ENCODE measurements around the gene FAM117B. TPM values are rescaled to one million over a fixed set of nuclear protein-coding genes. Genes with fewer than 3 reads are reported as not detected.

Gene FAM117B
- total and polyA plus RNA-seq, 2 of the 8 experiments (the other 6 are each of a cell fraction or from before 2014, with no cell fraction given) = 3.9 to 22.6 TPM

GRCh38 chr2:202763916-202764315, 129.1 kb downstream of the FAM117B start:
- Histone ChIP-seq H2BK15ac (ENCODE audit: low read length) (no peak overlapping the region), H2BK120ac (replicated peaks; ENCODE audit: low read depth, low read length) (no peak overlapping the region), H3K36me3 (ENCODE audit: control insufficient read depth in 2 of 4, insufficient read depth in 4 of 4, low read length in 3 of 4) (peaks cover 0 to 12% (median 0%) of the 10 kb centered on the region in 4 experiments; a peak in 3 of 8 replicates), H3K23me2 (ENCODE audit: low read depth, low read length) (no peaks in the 10 kb centered on the region), H3K27ac (ENCODE audit: low read depth, low read length) (no peak overlapping the region), H3K14ac (ENCODE audit: insufficient read length) (no peak overlapping the region), H4K91ac (replicated peaks; ENCODE audit: insufficient read length, low read length) (no peak overlapping the region), H3K4ac (replicated peaks; ENCODE audit: insufficient read length, low read depth, low read length) (no peak overlapping the region), H3K27me3 (replicated peaks in 1 of 4; ENCODE audit: control insufficient read depth in 3 of 4, extremely low read depth in 1 of 4, insufficient read depth in 3 of 4, low read length in 3 of 4) (no peaks in the 10 kb centered on the region), H2BK12ac (ENCODE audit: low read depth, low read length) (no peak overlapping the region), H3K79me2 (ENCODE audit: control insufficient read depth in 1 of 2, insufficient read depth in 2 of 2, low read length in 2 of 2) (no peaks in the 10 kb centered on the region), H3K79me1 (ENCODE audit: low read depth, low read length) (no peaks in the 10 kb centered on the region), H3K23ac (ENCODE audit: insufficient read length) (no peak overlapping the region), H3K9ac (replicated peaks in 1 of 4; ENCODE audit: extremely low read depth in 1 of 4, low read depth in 3 of 4, low read length in 3 of 4) (no peak overlapping the region), H4K8ac (ENCODE audit: extremely low read depth, insufficient read depth, low read length) (no peak overlapping the region), H4K5ac (ENCODE audit: insufficient read length, low read depth, low read length) (no peak overlapping the region), H2BK20ac (ENCODE audit: low read length) (no peak overlapping the region), H2AFZ (ENCODE audit: low read length) (no peak overlapping the region), H3K56ac (replicated peaks; ENCODE audit: insufficient read length, low read depth, low read length) (no peak overlapping the region), H3K4me3 (ENCODE audit: extremely low read depth in 1 of 4, insufficient read depth in 2 of 4, low read depth in 3 of 4, low read length in 4 of 4) (no peak overlapping the region), H3K4me2 (ENCODE audit: insufficient read depth in 1 of 2, low read depth in 2 of 2, low read length in 2 of 2) (no peak overlapping the region), H4K20me1 (replicated peaks in 1 of 2; ENCODE audit: control insufficient read depth in 1 of 2, insufficient read depth in 2 of 2, low read length in 2 of 2) (no peaks in the 10 kb centered on the region), H3K18ac (ENCODE audit: extremely low read depth, low read length) (no peak overlapping the region), H2AK5ac (ENCODE audit: low read depth, low read length) (no peak overlapping the region), H3K9me3 (ENCODE audit: insufficient read depth in 2 of 2, low read depth in 1 of 2, low read length in 1 of 2) (no peaks in the 10 kb centered on the region), H3K4me1 (replicated peaks in 1 of 4; ENCODE audit: control insufficient read depth in 3 of 4, insufficient read depth in 4 of 4, low read length in 3 of 4) (no peaks in the 10 kb centered on the region; a peak in 1 of 7 replicates), H2BK5ac (ENCODE audit: low read depth, low read length) (no peak overlapping the region)
- CTCF ChIA-PET (ENCODE audit: partially characterized antibody) = interaction anchor here (1.5 kb wide), 1 partner anchor 175 kb away, joined by 6 read pairs; no protein-coding TSS in a partner anchor
- WGBS, 2 experiments (ENCODE audit: extremely low coverage in 1 of 2, insufficient coverage in 1 of 2, insufficient read length in 1 of 2, insufficient replicate concordance in 2 of 2, low coverage in 1 of 2, low lambda C conversion rate in 2 of 2, missing lambda C conversion rate in 1 of 2) = 89% methylated on average over 1 of the region's 1 CpG; no CpG with 5 or more reads in 1 of the 2 experiments
- FAIRE-seq = no peak
- no peak for DNase-seq (ENCODE audit: low read depth in 1 of 2, low spot score in 2 of 2)
- TF ChIP-seq CEBPB (IDR thresholded peaks at IDR 0.05; ENCODE audit: low read depth, low read length) = no peak
- TF ChIP-seq GTF2F1 (IDR thresholded peaks at IDR 0.05; ENCODE audit: borderline replicate concordance, low read depth, low read length) = no peak
- no peak for TF ChIP-seq FOSL1 (IDR thresholded peaks at IDR 0.05; ENCODE audit: insufficient read depth, low read depth, low read length)
- TF ChIP-seq BRCA1 (IDR thresholded peaks at IDR 0.05; ENCODE audit: low read depth, low read length) = no peak
- no peak for TF ChIP-seq JUND (IDR thresholded peaks at IDR 0.05; ENCODE audit: low read length)
- TF ChIP-seq EP300 (IDR thresholded peaks at IDR 0.05; ENCODE audit: borderline replicate concordance in 1 of 2, low read depth in 2 of 2, low read length in 2 of 2) = no peak
- no peak for TF ChIP-seq SIX5 (IDR thresholded peaks at IDR 0.05; ENCODE audit: low read depth, low read length)
- TF ChIP-seq CHD1 (IDR thresholded peaks at IDR 0.05; ENCODE audit: low read depth, low read length) = no peak
- no peak for TF ChIP-seq KDM1A (IDR thresholded peaks at IDR 0.05; ENCODE audit: borderline replicate concordance, low read length)
- no peak for TF ChIP-seq MAFK (IDR thresholded peaks at IDR 0.05; ENCODE audit: low read depth, low read length)
- no peak for TF ChIP-seq POLR2AphosphoS5 (IDR thresholded peaks at IDR 0.05; ENCODE audit: low read depth, low read length)
- no peak for TF ChIP-seq EGR1 (IDR thresholded peaks at IDR 0.05; ENCODE audit: borderline replicate concordance, low read depth, low read length)
- TF ChIP-seq RXRA (IDR thresholded peaks at IDR 0.05; ENCODE audit: insufficient read depth, low read depth, low read length) = no peak
- no peak for TF ChIP-seq MAX (IDR thresholded peaks at IDR 0.05)
- TF ChIP-seq NRF1 (IDR thresholded peaks at IDR 0.05; ENCODE audit: low read depth, low read length) = no peak
- TF ChIP-seq SP4 (IDR thresholded peaks at IDR 0.05; ENCODE audit: low read length) = no peak
- POLR2A ChIA-PET (ENCODE audit: partially characterized antibody) = no interaction called here

Measured in H1 (cell line).